ENCODE data around the gene CTDNEP1.

Gene CTDNEP1

DNA sequence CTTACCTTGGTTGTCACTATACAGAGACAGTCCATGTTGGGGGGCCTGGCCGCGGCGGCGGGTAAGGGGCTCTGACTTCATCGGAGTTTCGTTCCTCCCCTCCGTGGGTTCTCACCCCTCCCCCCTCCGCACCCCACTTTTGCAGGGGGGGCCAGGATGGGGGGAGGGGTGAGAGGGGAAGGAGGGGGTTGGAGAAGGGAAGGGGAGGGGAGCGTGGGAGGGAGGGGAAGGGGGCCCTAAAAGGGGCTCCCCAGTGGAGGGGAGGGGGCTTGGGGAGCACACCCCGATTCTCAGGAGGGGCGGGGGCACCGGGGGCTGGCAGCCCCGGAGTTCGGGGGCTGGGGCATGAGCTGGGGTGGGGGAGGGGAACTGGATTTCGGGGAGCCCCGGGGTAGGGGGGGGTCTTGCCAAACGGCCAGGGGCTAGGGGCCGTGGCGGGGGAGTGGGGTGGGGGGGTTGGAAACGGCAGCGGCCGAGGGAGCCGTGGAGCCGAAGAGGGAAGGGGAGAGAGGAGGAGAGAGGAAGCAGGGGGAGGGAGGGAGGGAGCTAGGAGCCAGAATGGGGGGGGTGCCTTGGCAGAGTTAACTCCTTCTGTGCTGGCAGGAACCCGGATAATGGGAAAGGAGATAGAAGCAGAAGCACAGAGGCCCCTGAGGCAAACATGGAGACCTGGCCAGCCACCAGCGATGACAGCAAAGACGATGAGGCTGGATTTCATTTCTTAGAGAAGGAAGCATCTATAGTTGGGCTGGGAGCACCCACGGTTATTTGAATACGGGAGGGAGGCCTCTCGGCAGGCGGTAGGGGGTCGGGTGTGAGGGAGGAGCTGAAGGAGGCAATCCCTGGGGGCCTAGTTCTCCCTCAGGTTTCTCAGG, 34.2 kb downstream of the CTDNEP1 start:
- peak overlapping the region; percentile 62 for H2AFZ ChIP-seq (ENCODE audit: low read length)
- H3K4me2 ChIP-seq (ENCODE audit: low read depth, low read length, poor library complexity, severe bottlenecking), result peak overlapping the region; percentile 98

DNA sequence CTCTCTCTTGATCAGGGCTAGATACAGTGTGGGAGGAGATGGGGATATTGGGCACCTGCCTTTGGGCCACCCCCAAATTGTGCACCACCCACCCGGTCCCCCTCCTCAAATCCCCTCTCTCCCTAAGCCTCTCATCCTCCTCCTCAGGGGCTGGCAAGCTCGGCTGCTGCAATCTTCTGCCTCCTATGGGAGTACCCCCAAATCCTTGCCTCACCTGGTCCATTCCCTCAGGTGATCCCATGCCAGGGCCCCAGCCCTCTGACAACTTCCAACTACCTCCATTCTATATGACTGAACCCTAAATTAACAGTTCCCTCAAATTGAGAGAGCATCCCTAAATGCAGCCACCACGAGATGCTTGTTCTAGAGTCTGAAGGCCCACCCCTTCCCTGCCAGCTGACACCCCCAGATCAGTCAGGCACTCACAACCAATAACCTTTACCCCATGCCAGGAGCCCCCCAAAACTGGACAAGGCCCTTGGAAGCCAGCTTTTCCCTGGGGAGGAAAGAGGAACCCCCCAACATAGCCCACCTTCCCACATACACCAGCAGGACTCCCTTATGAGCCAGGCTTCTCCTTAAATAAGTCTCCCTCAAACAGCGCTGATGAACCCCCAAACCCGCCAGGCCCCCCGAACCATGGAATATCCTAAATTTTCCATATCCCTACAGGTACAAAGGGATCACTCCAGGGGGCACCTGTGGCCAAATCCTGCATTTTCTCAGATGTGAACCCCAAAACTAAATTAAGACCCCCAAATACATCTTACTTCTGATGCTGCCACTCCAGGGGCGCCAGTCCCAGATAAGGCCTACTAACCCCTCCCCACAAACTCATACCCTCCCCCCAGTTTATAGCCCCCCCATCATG, 35.1 kb downstream of the CTDNEP1 start:
- H3K79me2 ChIP-seq (ENCODE audit: insufficient read depth, low read length), result peaks cover 43% of the 10 kb centered on the region
- no peak overlapping the region for H2AFZ ChIP-seq (ENCODE audit: low read length)
- peaks cover 3% of the 10 kb centered on the region; the same call in 1 of the 2 replicates for H3F3A ChIP-seq (ENCODE audit: low read depth)
- no peaks in the 10 kb centered on the region for H3K27me3 ChIP-seq (ENCODE audit: insufficient read depth, low read length, poor library complexity, severe bottlenecking)
- H3K4me2 ChIP-seq (ENCODE audit: low read depth, low read length, poor library complexity, severe bottlenecking), result peak overlapping the region; percentile 92
- peaks cover 56% of the 10 kb centered on the region for H3K4me1 ChIP-seq (ENCODE audit: insufficient read depth, low read length, poor library complexity, severe bottlenecking)
- no peaks in the 10 kb centered on the region for H3K36me3 ChIP-seq (ENCODE audit: insufficient read depth, low read length)
- peak overlapping the region; percentile 85 for H3K9ac ChIP-seq (ENCODE audit: low read depth, low read length, poor library complexity, severe bottlenecking)
- H3K4me3 ChIP-seq (ENCODE audit: low read length, poor library complexity, severe bottlenecking), result peak overlapping the region; percentile 77
- no peaks in the 10 kb centered on the region for H3K9me3 ChIP-seq (ENCODE audit: insufficient read depth, low read depth, low read length)
- TF ChIP-seq EZH2phosphoT487 (IDR thresholded peaks at IDR 0.05; ENCODE audit: borderline replicate concordance) (no peak), CTCF (conservative IDR thresholded peaks at IDR 0.05; ENCODE audit: low read length) (no peak)
- peaks cover 11% of the 10 kb centered on the region for H4K20me1 ChIP-seq (ENCODE audit: insufficient read depth, low read length, poor library complexity, severe bottlenecking)
- H3K9me2 ChIP-seq (replicated peaks; ENCODE audit: low read depth, low read length), result no peaks in the 10 kb centered on the region

More for the DNA sequence above, 34.2 kb downstream of the CTDNEP1 start:
- H3K4me3 ChIP-seq (ENCODE audit: low read length, poor library complexity, severe bottlenecking), result peak overlapping the region; percentile 77
- H3K4me1 ChIP-seq (ENCODE audit: insufficient read depth, low read length, poor library complexity, severe bottlenecking), result peaks cover 56% of the 10 kb centered on the region
- H3K36me3 ChIP-seq (ENCODE audit: insufficient read depth, low read length), result peaks cover 5% of the 10 kb centered on the region; the same call in 1 of the 2 replicates
- H3K79me2 ChIP-seq (ENCODE audit: insufficient read depth, low read length), result peaks cover 37% of the 10 kb centered on the region; the same call in 1 of the 2 replicates
- H3F3A ChIP-seq (ENCODE audit: low read depth), result peaks cover 3% of the 10 kb centered on the region; the same call in 1 of the 2 replicates
- no peaks in the 10 kb centered on the region for H3K9me2 ChIP-seq (replicated peaks; ENCODE audit: low read depth, low read length)
- peak overlapping the region; percentile 85 for H3K9ac ChIP-seq (ENCODE audit: low read depth, low read length, poor library complexity, severe bottlenecking)
- H4K20me1 ChIP-seq (ENCODE audit: insufficient read depth, low read length, poor library complexity, severe bottlenecking), result peaks cover 18% of the 10 kb centered on the region
- H3K9me3 ChIP-seq (ENCODE audit: insufficient read depth, low read depth, low read length), result no peaks in the 10 kb centered on the region
- TF ChIP-seq EZH2phosphoT487 (IDR thresholded peaks at IDR 0.05; ENCODE audit: borderline replicate concordance) (no peak), CTCF (conservative IDR thresholded peaks at IDR 0.05; ENCODE audit: low read length) (no peak)
- H3K27me3 ChIP-seq (ENCODE audit: insufficient read depth, low read length, poor library complexity, severe bottlenecking), result no peaks in the 10 kb centered on the region

DNA sequence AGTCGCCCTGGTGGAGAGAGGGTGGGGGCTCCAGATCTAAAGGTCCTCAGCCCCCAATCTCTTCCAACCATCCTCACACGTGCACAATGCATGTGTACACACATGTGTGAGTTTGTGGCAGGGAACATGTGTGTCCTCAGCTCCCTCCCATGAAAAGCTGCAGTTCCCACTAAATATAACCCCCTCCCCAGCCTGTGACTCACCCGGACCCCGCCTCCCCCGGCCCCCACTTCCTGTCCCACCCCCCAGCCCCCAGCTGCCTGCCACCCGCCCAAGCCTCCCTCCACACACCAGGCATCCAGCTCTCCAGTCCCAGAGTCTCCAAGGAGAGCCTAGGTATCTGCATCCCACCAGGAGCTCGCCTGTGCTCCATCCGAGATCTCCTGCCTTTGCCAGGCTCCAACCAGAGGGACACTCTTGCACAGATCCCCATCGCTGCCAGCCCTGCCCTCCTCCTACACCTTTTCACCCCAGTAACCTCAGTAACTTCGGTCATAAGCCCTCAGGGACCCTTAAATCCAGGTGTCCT, 35.8 kb downstream of the CTDNEP1 start:
- H4K20me1 ChIP-seq (ENCODE audit: insufficient read depth, low read length, poor library complexity, severe bottlenecking), result peaks cover 6% of the 10 kb centered on the region
- H3K4me3 ChIP-seq (ENCODE audit: low read length, poor library complexity, severe bottlenecking), result peak overlapping the region; percentile 80
- peaks cover 3% of the 10 kb centered on the region; the same call in 1 of the 2 replicates for H3F3A ChIP-seq (ENCODE audit: low read depth)
- no peaks in the 10 kb centered on the region for H3K9me2 ChIP-seq (replicated peaks; ENCODE audit: low read depth, low read length)
- no peak for TF ChIP-seq CTCF (conservative IDR thresholded peaks at IDR 0.05; ENCODE audit: low read length)
- no peak for TF ChIP-seq EZH2phosphoT487 (IDR thresholded peaks at IDR 0.05; ENCODE audit: borderline replicate concordance)
- H3K4me2 ChIP-seq (ENCODE audit: low read depth, low read length, poor library complexity, severe bottlenecking), result peak overlapping the region; percentile 95
- H3K4me1 ChIP-seq (ENCODE audit: insufficient read depth, low read length, poor library complexity, severe bottlenecking), result peaks cover 55% of the 10 kb centered on the region
- H3K27me3 ChIP-seq (ENCODE audit: insufficient read depth, low read length, poor library complexity, severe bottlenecking), result no peaks in the 10 kb centered on the region
- H3K79me2 ChIP-seq (ENCODE audit: insufficient read depth, low read length), result peaks cover 37% of the 10 kb centered on the region
- no peaks in the 10 kb centered on the region for H3K9me3 ChIP-seq (ENCODE audit: insufficient read depth, low read depth, low read length)
- H2AFZ ChIP-seq (ENCODE audit: low read length), result no peak overlapping the region
- H3K9ac ChIP-seq (ENCODE audit: low read depth, low read length, poor library complexity, severe bottlenecking), result peak overlapping the region; percentile 85
- H3K36me3 ChIP-seq (ENCODE audit: insufficient read depth, low read length), result no peaks in the 10 kb centered on the region

Data from Loucy (cell line).